ENCODE data around the gene OR7G2.
A peak's percentile ranks its signal among the peaks of the same experiment; 100 is the strongest.

The OR7G2 gene

DNA sequence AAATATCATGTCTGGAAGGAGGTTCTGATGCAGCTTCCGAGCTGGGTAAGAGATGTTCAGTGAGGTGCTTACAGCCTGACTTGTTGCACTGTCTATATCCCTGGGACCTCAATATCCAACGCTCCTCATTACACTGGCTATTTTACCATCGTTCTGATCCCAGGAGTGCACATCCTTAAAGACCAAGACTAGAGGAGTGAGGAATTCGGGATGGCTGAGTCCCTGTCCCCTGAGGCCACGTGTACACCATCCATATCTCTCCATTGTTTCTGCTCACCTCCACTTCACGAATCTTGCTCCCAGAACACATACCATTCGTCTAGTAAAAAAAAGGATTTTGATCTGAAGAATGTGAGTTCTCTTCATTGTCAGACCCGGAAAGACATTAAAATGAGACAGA is at the start of gene OR7G2:
TSS of gene OR7G2 (minus strand) at position 101 of the 400 bp plus-strand sequence. CDS start 4,232 bp downstream, outside the sequence.
- DNase-seq = no peak

DNA sequence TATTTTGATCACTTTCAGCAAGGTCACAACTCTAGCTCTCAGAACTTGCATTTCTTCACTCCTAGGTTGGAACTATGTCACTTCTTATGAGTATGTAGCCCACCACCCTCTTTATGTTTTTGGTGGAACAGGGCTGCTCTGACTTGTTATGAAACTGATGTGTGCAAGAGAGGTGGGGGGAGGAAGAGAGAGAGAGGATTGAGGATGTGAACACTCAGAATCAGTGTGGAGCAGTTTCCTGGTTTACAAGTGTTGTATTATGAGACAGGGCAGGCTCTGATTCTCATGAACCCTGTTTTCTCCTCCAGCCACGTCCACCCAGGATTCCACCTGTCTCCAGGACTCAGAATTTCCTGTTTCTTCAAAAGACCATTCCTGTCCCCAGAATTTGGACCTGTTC is 49.0 kb upstream of the OR7G2 start:
- DNase-seq = no peak

DNA sequence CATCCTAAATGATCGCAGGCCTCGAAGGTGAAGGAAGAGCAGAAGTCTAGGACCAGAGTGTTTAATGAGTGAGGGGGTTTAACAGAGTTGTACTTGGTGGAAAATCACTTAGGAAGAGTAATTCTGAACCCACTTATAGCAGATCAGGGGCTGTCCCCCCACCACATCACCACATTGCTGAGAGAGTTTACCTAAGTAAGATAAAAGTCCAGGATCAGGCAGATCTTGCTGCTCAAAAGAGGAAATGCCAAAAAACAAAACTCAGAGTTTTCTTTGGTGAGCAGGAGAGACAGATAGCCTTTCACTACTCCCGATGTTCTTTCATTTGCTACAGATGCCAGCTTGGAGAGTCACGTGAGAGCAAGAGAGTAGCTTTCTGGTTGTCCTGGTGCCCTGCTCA is 48.3 kb upstream of the OR7G2 start:
- DNase-seq = no peak

DNA sequence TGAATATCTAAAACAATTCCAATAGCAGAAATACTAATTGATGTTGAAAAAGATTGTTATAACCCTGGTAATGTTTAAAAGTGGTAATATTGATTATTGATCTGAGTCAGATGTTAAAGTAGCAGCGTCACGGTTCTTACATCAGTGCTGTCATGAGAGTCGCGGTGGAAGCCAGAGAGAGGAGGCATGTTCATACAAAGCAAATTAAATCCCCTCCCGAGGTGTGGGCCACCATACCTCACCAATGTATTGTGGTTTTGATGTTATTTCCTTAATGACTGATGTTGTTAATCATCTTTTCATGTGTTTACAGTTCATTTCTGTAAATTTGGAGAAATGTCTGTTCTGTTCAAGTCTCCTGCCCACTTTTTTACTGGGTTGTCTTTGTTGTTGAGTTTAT is 44.1 kb upstream of the OR7G2 start:
- no peak for DNase-seq

DNA sequence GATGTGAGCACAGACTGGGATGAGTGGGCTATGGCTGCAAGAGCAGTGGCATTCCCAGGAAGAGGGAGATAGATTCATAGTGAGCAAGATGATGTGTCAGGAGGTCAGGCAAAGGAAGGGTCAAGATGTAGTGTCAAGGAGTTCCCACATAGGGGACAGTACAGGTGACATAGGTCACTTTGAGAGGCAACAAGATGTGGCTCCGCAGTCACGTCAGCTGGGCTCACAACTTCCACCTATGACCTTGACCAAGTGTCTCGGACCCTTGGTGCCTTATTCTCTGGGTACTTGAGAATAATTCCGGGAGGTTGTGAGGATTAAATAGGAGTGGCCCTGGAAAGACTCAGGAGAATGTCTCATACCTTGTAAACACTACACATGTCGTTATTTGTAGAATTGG is 43.4 kb upstream of the OR7G2 start:
- DNase-seq = no peak

DNA sequence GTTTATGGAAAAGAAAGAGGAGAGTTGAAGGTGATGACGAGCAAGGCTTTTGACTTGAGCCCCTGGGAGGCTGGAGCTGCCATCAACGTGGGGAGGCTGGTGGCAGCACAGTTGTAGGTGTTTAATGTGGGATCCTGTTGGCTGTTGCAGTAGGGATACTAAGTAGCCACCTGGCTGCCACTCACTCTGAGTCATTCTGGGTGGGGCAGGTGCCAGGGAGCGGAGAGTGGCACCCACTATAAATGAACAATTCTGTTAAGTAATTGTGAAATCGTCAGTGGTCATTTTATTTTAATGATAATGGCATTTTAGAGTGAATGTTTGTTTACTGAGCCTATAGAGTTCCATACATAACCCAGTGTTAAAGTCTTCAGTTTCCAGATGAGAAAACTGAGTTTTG is 42.7 kb upstream of the OR7G2 start:
- DNase-seq = no peak

DNA sequence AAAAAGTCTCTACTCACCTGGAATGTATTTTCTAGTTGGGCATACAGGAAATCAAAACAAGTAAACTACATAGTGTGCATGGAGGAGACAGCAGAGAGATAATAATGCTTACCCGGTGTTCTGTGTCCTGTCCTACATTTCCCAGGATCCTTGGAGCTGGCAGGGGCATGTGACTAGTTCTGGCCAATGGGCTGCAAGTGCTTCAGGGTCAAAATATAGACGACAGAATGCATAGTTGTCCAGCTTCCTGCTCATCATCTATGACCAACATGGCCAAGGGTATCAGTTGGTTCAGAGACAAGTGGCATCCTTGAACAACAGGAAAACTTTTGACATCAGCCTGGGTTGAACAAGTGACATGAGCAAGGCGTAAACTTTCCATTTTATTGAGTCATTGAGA is 41.4 kb upstream of the OR7G2 start:
- DNase-seq = no peak

- DNase-seq = no peak
These were observed 39.6 kb upstream of the OR7G2 start for GRCh38 chr19:9146882-9147281.

GRCh38 chr19:9144920-9145319 is 37.6 kb upstream of the OR7G2 start:
- no peak for DNase-seq

- peak; percentile 75 for DNase-seq
These were observed 33.0 kb upstream of the OR7G2 start, which contains the start of gene ZNF317 for GRCh38 chr19:9140159-9140874. TSS of gene ZNF317 (plus strand) at chr19:9140397. CDS start at chr19:9156017, 15,620 bp downstream.

DNA sequence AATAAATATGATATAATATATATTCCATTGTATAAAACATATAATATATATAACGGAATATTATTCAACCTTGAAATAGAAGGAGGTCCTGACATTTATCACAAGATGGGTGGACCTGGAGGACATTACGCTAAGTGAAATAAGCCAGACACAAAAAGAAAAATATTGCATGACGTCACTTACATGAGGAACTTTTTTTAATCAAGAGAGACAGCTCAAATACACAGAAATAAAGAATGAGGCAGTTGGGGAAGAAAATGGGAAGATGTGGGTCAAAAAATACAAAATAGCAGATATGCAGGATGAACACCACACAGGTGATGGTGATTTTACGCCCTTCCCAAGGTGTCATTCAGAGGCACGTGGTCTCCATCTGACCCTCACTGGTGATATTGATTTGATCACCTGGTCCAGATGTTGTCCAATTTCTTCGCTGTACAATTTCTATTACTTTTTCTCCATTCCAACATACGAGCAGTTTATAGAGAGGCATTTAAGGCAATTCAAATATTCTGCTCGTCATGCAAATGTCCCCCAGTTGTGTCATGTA is 32.4 kb upstream of the OR7G2 start:
- DNase-seq = no peak

- DNase-seq = no peak
These were observed 25.1 kb upstream of the OR7G2 start for GRCh38 chr19:9132422-9132821.

DNA sequence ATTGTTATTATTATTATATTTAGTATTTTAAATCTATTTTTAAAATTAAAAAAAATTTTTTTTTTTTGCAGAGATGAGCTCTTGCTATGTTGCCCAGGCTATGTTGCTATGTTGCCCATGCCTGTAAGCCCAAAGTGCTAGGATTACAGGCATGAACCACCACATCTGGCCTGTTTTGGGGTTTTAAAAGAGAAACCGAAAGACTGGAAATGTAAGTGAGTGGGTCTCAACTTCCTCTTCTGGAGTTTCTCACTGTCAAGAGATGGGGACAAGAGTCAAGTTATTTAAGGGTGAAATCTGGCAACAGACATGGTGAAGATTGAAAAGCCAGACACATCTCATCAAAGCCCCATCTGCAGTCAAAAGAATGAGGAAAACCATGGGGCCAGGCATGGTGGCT is 23.7 kb upstream of the OR7G2 start:
- no peak for DNase-seq

DNA sequence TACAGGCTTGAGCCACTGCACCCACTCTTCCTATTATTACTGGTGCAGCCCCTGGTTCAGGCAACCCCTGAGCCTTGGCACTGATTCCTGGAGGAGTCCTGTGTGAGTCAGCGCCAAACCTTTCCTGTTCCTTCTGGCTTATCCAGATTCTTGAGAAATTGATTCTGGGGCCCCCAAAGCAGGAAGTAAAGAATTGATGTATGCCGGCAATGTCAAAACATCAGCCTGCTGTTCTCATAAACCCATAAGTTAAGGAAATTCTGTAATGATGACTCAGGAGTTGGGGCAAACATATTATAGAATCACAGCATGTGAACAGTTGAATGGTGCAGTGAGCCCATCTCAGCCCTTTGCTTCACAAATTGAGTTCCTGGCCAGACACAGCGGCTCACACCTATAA is 20.9 kb upstream of the OR7G2 start:
- DNase-seq = no peak

- DNase-seq = no peak
These were observed 19.7 kb upstream of the OR7G2 start, which contains the start of gene OR7G3 for GRCh38 chr19:9126900-9127405. TSS of gene OR7G3 (minus strand) at chr19:9126950. CDS start at chr19:9126950, 0 bp downstream.

DNA sequence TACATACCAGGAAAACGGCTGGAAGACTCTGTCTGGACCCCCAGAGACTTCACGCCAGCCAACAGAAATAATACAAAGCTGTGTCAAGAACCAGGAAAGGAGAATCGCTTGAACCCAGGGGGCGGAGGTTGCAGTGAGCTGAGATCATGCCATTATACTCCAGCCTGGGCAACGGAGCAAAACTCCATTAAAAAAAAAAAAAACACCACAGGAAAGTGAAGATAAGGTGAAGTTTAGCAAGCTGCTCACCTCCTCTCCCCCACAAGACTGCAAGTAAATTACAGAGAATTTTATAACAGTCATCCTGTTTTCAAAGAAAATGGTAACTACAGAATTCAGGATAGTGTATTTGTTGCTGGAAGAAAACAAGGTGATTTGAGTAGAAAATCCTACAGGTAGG is 9.3 kb upstream of the OR7G2 start:
- DNase-seq = no peak

DNA sequence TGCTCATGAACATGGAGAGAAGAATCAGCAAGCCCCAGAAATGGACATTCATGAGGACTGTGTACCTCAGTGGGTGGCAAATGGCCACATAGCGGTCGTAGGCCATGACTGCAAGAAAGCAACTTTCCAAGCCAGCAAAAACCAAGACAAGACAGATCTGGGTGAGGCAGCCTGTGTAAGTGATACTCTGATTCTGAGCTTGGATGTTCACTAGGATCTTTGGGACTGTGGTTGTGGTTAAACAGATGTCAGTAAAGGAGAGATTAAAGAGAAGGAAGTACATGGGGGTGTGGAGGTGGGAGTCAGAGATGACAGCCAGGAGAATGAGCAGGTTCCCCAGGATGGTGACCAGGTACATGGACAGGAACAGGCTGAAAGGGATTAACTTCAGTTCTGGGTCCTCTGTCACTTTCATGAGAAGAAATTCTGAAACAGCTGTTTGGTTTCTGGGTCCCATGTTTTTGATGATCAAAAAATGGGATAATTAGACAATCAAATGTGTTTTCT is 8.1 kb upstream of the OR7G2 start, which contains the start of gene OR7G1:
TSS of gene OR7G1 (minus strand) at position 457 of the 507 bp plus-strand sequence. CDS start at position 457, 0 bp downstream.
- no peak for DNase-seq

- no peak for DNase-seq
These were observed 2.7 kb upstream of the OR7G2 start for GRCh38 chr19:9109959-9110358.

- no peak for DNase-seq
These were observed 20.5 kb downstream of the OR7G2 start, which contains the start of gene OR1M1 for GRCh38 chr19:9086761-9087160. TSS of gene OR1M1 (plus strand) at chr19:9087061. CDS start at chr19:9093245, 6,184 bp downstream.

- no peak for DNase-seq
These were observed 28.6 kb downstream of the OR7G2 start for GRCh38 chr19:9078651-9079050.

GRCh38 chr19:9076901-9077300 is 30.4 kb downstream of the OR7G2 start:
- no peak for DNase-seq

GRCh38 chr19:9075064-9075949 is 32.0 kb downstream of the OR7G2 start:
- DNase-seq = no peak

GRCh38 chr19:9073806-9074205 is 33.5 kb downstream of the OR7G2 start:
- no peak for DNase-seq
